AG04449 (cell line): ENCODE data around the gene LRMDA.

Experiments used
- CTCF ChIA-PET: fragments of 350-600 bp; formaldehyde crosslinking; extraction: SDS; loops from one replicate; lab custom pipeline; 2021; ENCODE audit warnings: antibody characterized with exemption; lab: Yijun Ruan, JAX
- POLR2A ChIA-PET: fragments of 400-600, 350-600 bp; formaldehyde crosslinking; extraction: SDS; loops from one replicate; lab custom pipeline; 2020; ENCODE audit warnings: antibody characterized with exemption, inconsistent platforms; lab: Yijun Ruan, JAX
- DNase-seq: peaks from one replicate; pipeline ENCODE4 v3.0.0-alpha.2; 2010; ENCODE audit warnings: low read depth, low spot score
- H3K4me3 ChIP-seq: 2 replicates; pipeline ENCODE4 v1.5.1; 2011; ENCODE audit warnings: low read depth, mild to moderate bottlenecking, control low read depth, low read length
- CTCF ChIP-seq: IDR thresholded peaks from one replicate; pipeline ENCODE4 v1.5.1; 2011; ENCODE audit warnings: mild to moderate bottlenecking, moderate library complexity, low read length, control low read depth, inconsistent platforms; ENCODE audit not compliant: insufficient read depth; ENCODE audit errors: missing control alignments

Gene LRMDA

GRCh38 chr10:75585294-75585693, 153.9 kb downstream of the LRMDA start:
- no peak for DNase-seq
- no peak for TF ChIP-seq CTCF
- POLR2A ChIA-PET = no interaction called here
- CTCF ChIA-PET = no interaction called here
- H3K4me3 ChIP-seq = no peak overlapping the region

GRCh38 chr10:75586814-75587213, 155.4 kb downstream of the LRMDA start:
- DNase-seq = no peak
- TF ChIP-seq CTCF = no peak
- POLR2A ChIA-PET = no interaction called here
- CTCF ChIA-PET = no interaction called here
- H3K4me3 ChIP-seq = no peak overlapping the region

- H3K4me3 ChIP-seq = no peak overlapping the region
- no peak for TF ChIP-seq CTCF
- no peak for DNase-seq
- ChIA-PET CTCF (no interaction called here), POLR2A (no interaction called here)
Observed at GRCh38 chr10:75588031-75588430, 156.6 kb downstream of the LRMDA start.

GRCh38 chr10:75589895-75590654, 158.7 kb downstream of the LRMDA start:
- POLR2A ChIA-PET = no interaction called here
- CTCF ChIA-PET = no interaction called here
- H3K4me3 ChIP-seq = no peak overlapping the region
- DNase-seq = no peak
- TF ChIP-seq CTCF = no peak

GRCh38 chr10:75592151-75592787, 160.8 kb downstream of the LRMDA start:
- POLR2A ChIA-PET = no interaction called here
- TF ChIP-seq CTCF = no peak
- CTCF ChIA-PET = no interaction called here
- no peak for DNase-seq
- H3K4me3 ChIP-seq = no peak overlapping the region

- no peak for TF ChIP-seq CTCF
- no peak for DNase-seq
- ChIA-PET CTCF (no interaction called here), POLR2A (no interaction called here)
- H3K4me3 ChIP-seq = no peak overlapping the region
Observed at GRCh38 chr10:75592791-75593643, 161.6 kb downstream of the LRMDA start.
